ENCODE results near the gene KCNQ2. TPM values are rescaled to one million over a fixed set of nuclear protein-coding genes. Genes with fewer than 3 reads are reported as not detected.

KCNQ2 gene
- total RNA-seq, 4 donors from 2014 or later: 0.19 to 0.40 (median 0.40) TPM; not detected in 1

- Histone ChIP-seq H3K4me1 (no peaks in the 10 kb centered on the region), H3K27ac (no peak overlapping the region), H3K4me3 (no peak overlapping the region), H3K9me3 (no peaks in the 10 kb centered on the region), H3K36me3 (no peaks in the 10 kb centered on the region), H3K27me3 (peaks cover 99% of the 10 kb centered on the region)
- WGBS, 2 donors (ENCODE audit: low coverage in 1 of 2): no CpG with 5 or more reads among the region's 12 CpGs
- TF ChIP-seq POLR2A (IDR thresholded peaks at IDR 0.05): no peak
- no peak for TF ChIP-seq POLR2AphosphoS5 (IDR thresholded peaks at IDR 0.05)
- TF ChIP-seq EP300 (IDR thresholded peaks at IDR 0.05): no peak
- TF ChIP-seq CTCF (IDR thresholded peaks at IDR 0.05): no peak
- no peak for ATAC-seq
These were observed 8.2 kb downstream of the KCNQ2 start for GRCh38 chr20:63464289-63464635.

- no peak for TF ChIP-seq EP300 (IDR thresholded peaks at IDR 0.05)
- no peak for TF ChIP-seq CTCF (IDR thresholded peaks at IDR 0.05)
- TF ChIP-seq POLR2AphosphoS5 (IDR thresholded peaks at IDR 0.05): no peak
- TF ChIP-seq POLR2A (IDR thresholded peaks at IDR 0.05): no peak
- Histone ChIP-seq H3K9me3 (no peaks in the 10 kb centered on the region), H3K27me3 (peaks cover 98% of the 10 kb centered on the region), H3K27ac (no peak overlapping the region), H3K4me1 (no peaks in the 10 kb centered on the region), H3K4me3 (no peak overlapping the region), H3K36me3 (no peaks in the 10 kb centered on the region)
- ATAC-seq: no peak
- 30% methylated on average over 12 of the region's 22 CpGs; no CpG with 5 or more reads in 1 of the 2 donors for WGBS, 2 donors (ENCODE audit: low coverage in 1 of 2)
These were observed 8.8 kb downstream of the KCNQ2 start for GRCh38 chr20:63463400-63464288.

GRCh38 chr20:63462244-63462643, 10.2 kb downstream of the KCNQ2 start:
- peaks cover 0 to 8% (median 6%) of the 10 kb centered on the region in 3 donors for H3K4me1 ChIP-seq
- no peaks in the 10 kb centered on the region for H3K9me3 ChIP-seq
- peaks cover 99% of the 10 kb centered on the region for H3K27me3 ChIP-seq
- no peak for TF ChIP-seq CTCF (IDR thresholded peaks at IDR 0.05)
- no peak for TF ChIP-seq EP300 (IDR thresholded peaks at IDR 0.05)
- TF ChIP-seq POLR2AphosphoS5 (IDR thresholded peaks at IDR 0.05): no peak
- TF ChIP-seq POLR2A (IDR thresholded peaks at IDR 0.05): no peak
- no peak for ATAC-seq
- no peak overlapping the region for H3K27ac ChIP-seq
- no peak overlapping the region for H3K4me3 ChIP-seq
- H3K36me3 ChIP-seq: no peaks in the 10 kb centered on the region
- 17 to 33% methylated on average over 1 of the region's 2 CpGs for WGBS, 2 donors (ENCODE audit: low coverage in 1 of 2)

GRCh38 chr20:63461104-63461763, 11.2 kb downstream of the KCNQ2 start:
- TF ChIP-seq POLR2AphosphoS5 (IDR thresholded peaks at IDR 0.05): no peak
- no peak for TF ChIP-seq CTCF (IDR thresholded peaks at IDR 0.05)
- no peak for TF ChIP-seq POLR2A (IDR thresholded peaks at IDR 0.05)
- no peak for TF ChIP-seq EP300 (IDR thresholded peaks at IDR 0.05)
- Histone ChIP-seq H3K27me3 (peaks cover 99% of the 10 kb centered on the region), H3K4me3 (no peak overlapping the region), H3K27ac (no peak overlapping the region), H3K4me1 (peaks cover 0 to 19% (median 8%) of the 10 kb centered on the region in 3 donors), H3K9me3 (no peaks in the 10 kb centered on the region), H3K36me3 (no peaks in the 10 kb centered on the region)
- 15 to 19% methylated on average over 6 to 11 of the region's 22 CpGs for whole genome bisulfite sequencing, 2 donors (ENCODE audit: low coverage in 1 of 2)
- ATAC-seq: no peak

All from gastroesophageal sphincter (tissue), 4 donors.